ENCODE measurements around the gene USP40.

USP40 gene

GRCh38 chr2:233471291-233472035 is 95.1 kb downstream of the USP40 start:
- DNase-seq, result no peak

GRCh38 chr2:233470839-233471238 is 95.7 kb downstream of the USP40 start:
- no peak for DNase-seq

DNA sequence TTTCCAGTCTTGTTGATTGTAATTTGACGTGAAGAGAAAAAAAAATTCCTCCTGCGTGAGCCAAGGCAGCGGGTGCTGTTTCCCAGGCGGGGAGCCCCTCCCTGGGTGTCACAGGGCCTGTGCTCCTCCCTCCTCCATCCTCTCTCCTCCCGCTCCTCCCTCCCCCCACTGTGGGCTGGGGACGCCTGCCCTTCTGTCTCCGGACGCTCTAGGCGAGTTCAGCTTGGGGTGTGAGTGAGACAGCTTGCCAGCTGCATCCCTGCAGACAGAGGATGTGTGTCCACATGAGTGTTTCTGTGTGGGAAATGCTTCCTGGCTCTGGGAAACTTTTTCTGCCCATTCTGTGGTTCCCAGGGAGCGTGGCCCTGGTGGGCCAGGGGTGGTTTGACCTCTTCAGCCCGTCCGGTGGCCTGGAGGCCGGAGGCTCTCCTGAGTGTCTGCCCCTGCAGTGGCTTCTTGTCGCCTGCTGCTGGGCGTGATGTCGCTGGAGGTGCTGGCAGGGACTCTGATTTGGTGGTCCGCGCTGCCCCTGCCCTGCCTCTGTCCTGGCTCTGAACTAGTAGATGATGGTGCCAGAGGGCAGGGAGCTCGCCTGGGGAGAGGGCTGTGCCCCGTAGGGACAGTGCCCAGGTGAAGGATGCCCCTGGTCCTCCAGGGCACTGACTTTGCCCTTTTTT is 96.4 kb downstream of the USP40 start:
- no peak for DNase-seq

- no peak for DNase-seq
Observed at GRCh38 chr2:233469261-233470010, 97.1 kb downstream of the USP40 start.

DNA sequence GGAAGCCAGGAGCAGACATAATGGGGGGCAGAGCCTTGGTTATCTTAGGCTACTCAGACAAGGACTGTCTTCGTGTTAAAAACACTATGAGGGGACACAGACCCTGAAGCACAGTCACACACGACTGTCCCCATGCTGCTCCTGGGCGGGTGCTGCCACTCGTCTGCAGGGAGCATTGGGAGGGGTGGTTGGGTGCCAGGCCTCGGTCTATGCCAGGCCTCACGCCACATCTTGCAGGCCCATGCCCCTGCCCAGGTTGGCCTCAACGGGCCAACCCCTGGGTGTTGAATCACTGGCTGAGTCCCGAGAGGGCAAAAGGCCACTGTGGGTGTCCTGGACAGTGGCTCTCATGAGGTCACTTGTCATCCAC is 97.9 kb downstream of the USP40 start:
- DNase-seq, result no peak

GRCh38 chr2:233468047-233468740 is 98.4 kb downstream of the USP40 start:
- no peak for DNase-seq

DNA sequence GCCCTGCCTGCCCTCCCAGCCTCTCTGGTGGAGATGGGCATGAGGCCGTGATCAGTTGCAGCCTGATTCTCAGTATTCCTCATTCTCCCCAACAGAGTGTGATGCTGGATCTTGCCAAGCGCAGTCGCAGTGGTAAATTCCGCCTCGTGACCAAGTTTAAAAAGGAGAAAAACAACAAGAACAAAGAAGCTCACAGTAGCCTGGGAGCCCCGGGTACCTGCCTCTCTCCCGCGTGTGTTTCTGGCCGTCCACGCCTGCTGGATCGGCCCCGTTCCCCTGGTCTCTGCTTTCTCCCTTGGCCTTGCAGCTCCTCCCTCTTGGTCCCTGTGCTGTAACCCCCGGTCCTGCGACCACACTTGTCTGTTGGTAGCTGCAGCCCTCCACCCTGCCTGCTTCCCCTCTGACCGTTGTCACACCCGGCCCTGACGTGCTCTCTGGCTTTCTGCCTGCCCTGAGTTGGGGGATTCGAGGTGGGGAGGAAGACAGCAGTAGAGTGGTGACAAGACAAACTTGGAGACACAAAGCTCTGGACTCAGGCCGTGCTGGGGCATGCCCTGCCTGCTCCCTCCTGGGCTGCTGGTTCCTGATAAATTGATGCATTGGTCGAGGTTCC is 99.5 kb downstream of the USP40 start:
- no peak for DNase-seq

GRCh38 chr2:233464531-233465240 is 101.9 kb downstream of the USP40 start:
- DNase-seq, result no peak

DNA sequence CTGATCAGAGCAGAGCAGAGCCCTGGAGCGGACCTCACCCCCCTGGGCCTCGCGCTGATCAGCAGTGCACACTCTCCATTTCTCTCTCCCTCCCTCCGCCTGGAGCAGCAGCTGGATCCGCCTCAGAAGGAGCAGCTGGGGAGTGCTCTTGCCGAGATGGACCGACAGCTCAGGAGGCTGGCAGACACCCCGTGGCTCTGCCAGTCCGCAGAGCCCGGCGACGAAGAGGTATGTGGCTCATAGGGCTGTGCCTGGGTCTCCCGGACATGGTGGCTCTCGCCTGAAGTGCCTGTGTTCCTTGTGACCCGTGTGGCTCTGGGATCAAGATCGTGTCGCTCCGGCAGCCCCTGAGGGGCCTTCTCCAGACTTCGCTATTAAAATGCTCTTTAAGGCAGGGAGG is 102.5 kb downstream of the USP40 start:
- DNase-seq, result no peak

GRCh38 chr2:233463586-233463985 is 103.0 kb downstream of the USP40 start:
- no peak for DNase-seq

- no peak for DNase-seq
Observed at GRCh38 chr2:233462826-233463470, 103.6 kb downstream of the USP40 start.

GRCh38 chr2:233462202-233462785 is 104.3 kb downstream of the USP40 start:
- DNase-seq, result no peak

DNA sequence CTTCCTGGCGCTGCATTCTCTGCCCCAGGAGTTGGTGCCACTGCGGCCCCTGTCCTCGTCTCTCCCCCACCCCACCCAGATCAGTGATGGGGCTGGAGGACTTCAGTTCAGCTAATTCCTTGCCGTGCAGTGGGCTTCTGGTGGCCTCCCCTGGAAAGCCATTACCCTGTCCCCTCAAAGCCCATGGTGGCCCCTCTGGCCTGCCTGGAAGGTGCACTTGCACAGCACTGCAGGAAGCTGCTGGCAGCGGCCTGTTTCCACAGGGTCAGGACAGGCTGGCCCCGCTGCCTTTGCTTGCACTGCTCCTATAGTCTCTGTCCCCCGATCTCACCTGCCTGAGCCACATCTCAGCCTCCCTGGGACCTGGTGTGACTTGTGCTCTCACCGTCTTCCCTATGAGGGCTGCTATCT is 105.1 kb downstream of the USP40 start:
- no peak for DNase-seq

GRCh38 chr2:233460726-233461441 is 105.7 kb downstream of the USP40 start:
- DNase-seq, result no peak

- no peak for DNase-seq
Observed at GRCh38 chr2:233459426-233459825, 107.2 kb downstream of the USP40 start.

DNA sequence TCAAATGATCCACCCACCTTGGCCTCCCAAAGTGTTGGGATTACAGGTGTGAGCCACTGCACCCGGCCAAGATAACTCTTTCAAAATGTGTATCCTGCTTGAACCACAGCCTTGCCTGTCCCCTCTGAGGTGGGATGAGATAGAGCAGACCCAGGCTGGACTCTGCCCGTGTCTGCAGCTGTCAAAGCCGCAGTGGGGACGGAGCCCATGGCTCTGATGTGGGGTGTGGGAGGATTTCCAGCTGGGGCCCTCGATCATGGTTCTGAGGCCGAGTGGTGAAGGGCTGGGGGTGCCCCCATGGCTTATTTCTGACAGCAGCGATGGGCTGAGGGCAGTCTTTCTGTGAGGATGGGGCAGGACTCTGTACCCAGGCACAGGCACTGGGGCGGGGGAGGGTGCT is 107.8 kb downstream of the USP40 start:
- no peak for DNase-seq

DNA sequence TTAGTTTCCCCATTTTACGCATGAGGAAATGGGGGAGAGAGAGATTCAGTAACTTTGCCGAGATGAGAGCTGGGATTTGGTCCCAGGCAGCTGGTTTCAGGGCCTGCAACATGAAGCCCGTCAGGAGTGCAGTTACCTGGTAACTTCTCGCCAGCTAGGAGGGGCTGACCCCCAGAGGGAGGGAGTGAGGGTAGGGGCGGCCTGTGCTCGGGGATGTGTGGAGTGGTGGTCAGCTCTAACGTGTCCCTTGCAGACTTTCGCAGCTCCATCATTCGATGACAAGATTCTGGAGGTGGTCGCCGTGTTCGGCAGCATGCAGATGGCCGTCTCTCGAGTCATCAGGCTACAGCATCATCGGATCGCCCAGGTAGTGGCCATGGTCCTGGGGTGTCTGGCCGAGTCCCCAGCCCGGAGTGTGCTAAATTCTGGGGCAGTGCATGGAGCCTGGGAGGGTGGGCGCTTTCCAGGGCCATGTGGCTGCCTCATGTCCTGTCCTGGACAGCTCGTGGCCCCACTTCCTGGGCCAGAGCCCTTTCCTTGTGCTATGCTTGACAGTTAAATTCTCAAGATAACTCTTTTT is 108.5 kb downstream of the USP40 start:
- DNase-seq, result no peak

DNA sequence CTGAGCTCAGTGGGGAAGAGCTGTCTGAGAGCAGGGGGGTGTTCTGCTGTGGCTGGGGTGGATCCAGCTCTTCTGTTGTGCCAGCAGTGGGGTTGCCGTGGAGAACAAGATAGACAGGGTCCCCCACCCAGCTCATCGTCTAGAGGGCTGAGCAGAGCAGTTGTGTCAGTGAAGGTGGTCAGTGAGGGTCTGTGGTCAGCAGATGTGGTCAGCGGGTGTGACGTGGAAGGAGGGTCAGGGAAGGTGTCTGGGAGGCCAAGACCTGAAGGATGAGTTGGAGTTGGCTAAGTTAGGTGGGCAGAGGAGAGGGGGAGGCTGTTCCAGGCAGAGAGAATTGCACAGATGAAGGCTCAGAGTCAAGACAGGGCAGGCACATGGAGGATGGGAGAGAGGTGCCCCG is 109.2 kb downstream of the USP40 start:
- DNase-seq, result no peak

GRCh38 chr2:233456934-233457333 is 109.6 kb downstream of the USP40 start:
- DNase-seq, result no peak

- DNase-seq, result no peak
Observed at GRCh38 chr2:233456111-233456510, 110.5 kb downstream of the USP40 start.
